ENCODE results near the gene ANAPC2. TPM values are rescaled to one million over a fixed set of nuclear protein-coding genes. Genes with fewer than 3 reads are reported as not detected.

The ANAPC2 gene
- polyA plus RNA-seq, 3 donors, result 1.9 to 76.8 (median 2.0) TPM

GRCh38 chr9:137223078-137223970 lies 35.0 kb upstream of the ANAPC2 start:
- peak overlapping the region; percentile 68 to 90 (median 82) for H3K27ac Mint-ChIP-seq
- no peak for TF ChIP-seq CTCF (IDR thresholded peaks at IDR 0.05)
- peak overlapping the region; percentile 100 for H3K4me2 ChIP-seq (replicated peaks; ENCODE audit: extremely low read depth, low read length, poor library complexity, severe bottlenecking)
- WGBS (ENCODE audit: insufficient coverage), result under 1% methylated on average over 60 of the region's 63 CpGs
- intact Hi-C loops (cut with micrococcal nuclease), result loop anchor here (1.0 to 5.0 kb wide), 5 partner anchors 18 to 96 kb away; partner anchors contain the start of genes TPRN (in 2 of the 2), ANAPC2 (in 1 of the 2), NDOR1 (in 1 of the 2) and SSNA1 (in 1 of the 2)
- no peaks in the 10 kb centered on the region for H4K20me1 ChIP-seq (ENCODE audit: insufficient read depth, low read length)
- H3K4me1 ChIP-seq (ENCODE audit: control insufficient read depth in 1 of 2, insufficient read depth in 2 of 2, low read length in 2 of 2), result peaks cover 33 to 44% of the 10 kb centered on the region in 2 donors
- peaks cover 0 to 2% (median 0%) of the 10 kb centered on the region in 7 donors for H3K9me3 Mint-ChIP-seq
- H3K27ac ChIP-seq (ENCODE audit: low read depth in 1 of 2, low read length in 2 of 2), result peak overlapping the region; percentile 49 to 90
- peak overlapping the region; percentile 90 to 93 for H3K4me3 Mint-ChIP-seq
- H3K9me3 ChIP-seq (replicated peaks in 1 of 2; ENCODE audit: control insufficient read depth in 1 of 2, insufficient read depth in 1 of 2, low read length in 2 of 2), result no peaks in the 10 kb centered on the region
- peak overlapping the region; percentile 99 for H2AFZ ChIP-seq (ENCODE audit: insufficient read depth, low read depth, low read length, poor library complexity, severe bottlenecking)
- H3K9ac ChIP-seq (ENCODE audit: insufficient read depth, low read length, poor library complexity, severe bottlenecking), result peak overlapping the region; percentile 91
- peaks cover 0 to 22% of the 10 kb centered on the region in 2 donors for H3K27me3 ChIP-seq (ENCODE audit: control insufficient read depth in 2 of 2, insufficient read depth in 2 of 2, low read length in 2 of 2)
- no peaks in the 10 kb centered on the region for H3K79me2 ChIP-seq (ENCODE audit: insufficient read depth, low read length)
- peaks cover 25% of the 10 kb centered on the region for H3K4me1 Mint-ChIP-seq
- H3K27me3 Mint-ChIP-seq (ENCODE audit: low read depth in 3 of 3), result peaks cover 8 to 33% (median 13%) of the 10 kb centered on the region in 3 donors
- H3K36me3 ChIP-seq (replicated peaks in 1 of 2; ENCODE audit: control insufficient read depth in 1 of 2, insufficient read depth in 2 of 2, low read length in 2 of 2), result no peaks in the 10 kb centered on the region
- DNase-seq, result peak; percentile 98 to 99 (median 99)
- H3K4me3 ChIP-seq (replicated peaks in 1 of 3; ENCODE audit: low read depth in 2 of 3, low read length in 3 of 3), result peak overlapping the region; percentile 70 to 92 (median 73)
- H3K36me3 Mint-ChIP-seq, result no peaks in the 10 kb centered on the region

All from CD14-positive monocyte (primary cell).